Right lobe of liver (tissue), 4 donors: ENCODE results near the gene SLC17A9.

Source experiments
- POLR2A ChIP-seq: fragments of 450-650 bp; IDR thresholded peaks from one replicate; pipeline ENCODE4 v1.6.1; 2017; ENCODE audit warnings: antibody characterized with exemption, mild to moderate bottlenecking
- TF ChIP-seq, protein P1 (sequence below), 4 donors: fragments of 200-600 bp in 3 of 4; fragments of 450-650 bp in 1 of 4; IDR thresholded peaks; one replicate each; pipeline versions ENCODE4 v1.5.1 to v1.8.0; 2016 to 2022; ENCODE audit warnings: antibody characterized with exemption in 4 of 4, mild to moderate bottlenecking in 2 of 4
- donor health status: DM: no; HTN: no; CAD: no.
- donor health status: DM: no; HTN: no; CAD: no.
- donor health status: DM: no; HTN: yes; CAD: no.

DNA sequence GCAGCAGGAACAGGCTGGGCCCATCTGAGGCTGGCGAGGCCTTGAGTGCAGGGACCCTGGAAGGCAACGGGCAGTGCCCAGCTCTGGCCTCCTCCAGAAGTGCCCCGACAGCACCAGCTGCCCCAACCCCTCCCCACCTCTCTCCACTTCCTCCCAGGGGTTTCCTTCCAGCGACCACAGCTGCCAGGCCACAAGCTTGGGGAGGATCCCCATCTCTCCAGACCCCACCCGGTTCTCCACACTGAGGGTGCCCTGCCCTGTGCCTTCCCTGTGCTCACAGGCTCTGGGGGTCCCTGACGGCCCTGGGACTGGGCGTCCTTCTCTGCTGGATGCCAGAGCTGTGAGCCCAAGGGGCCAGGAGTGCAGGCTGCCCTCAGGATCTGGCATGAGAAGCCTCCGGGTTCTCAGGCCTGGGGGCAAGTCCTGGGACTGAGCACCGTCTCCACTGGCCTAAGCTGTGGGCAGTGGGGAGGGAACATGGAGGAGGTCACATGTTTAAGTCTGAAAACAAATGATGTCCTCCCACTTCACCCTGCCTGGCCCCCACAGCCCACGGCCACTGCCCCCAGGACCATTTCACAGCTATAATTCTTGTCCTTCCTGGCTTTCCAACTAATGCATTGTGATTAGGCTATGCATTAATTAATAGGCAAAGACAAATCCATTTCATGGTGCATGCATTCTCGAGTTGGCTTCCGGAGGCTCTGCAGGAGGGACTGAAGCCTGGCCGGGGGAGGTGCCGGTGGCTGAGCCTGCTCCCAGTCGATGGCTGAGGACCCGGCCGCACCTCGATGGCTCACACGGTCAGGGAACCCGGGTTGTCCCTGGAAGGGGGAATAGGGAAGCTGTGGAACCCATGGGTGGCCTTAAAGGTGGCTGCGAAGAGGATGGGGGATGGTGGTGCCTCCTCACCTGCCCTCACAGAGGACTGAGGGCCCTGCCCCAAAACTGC is 29.9 kb downstream of the SLC17A9 start:
- TF ChIP-seq, protein P1, sequence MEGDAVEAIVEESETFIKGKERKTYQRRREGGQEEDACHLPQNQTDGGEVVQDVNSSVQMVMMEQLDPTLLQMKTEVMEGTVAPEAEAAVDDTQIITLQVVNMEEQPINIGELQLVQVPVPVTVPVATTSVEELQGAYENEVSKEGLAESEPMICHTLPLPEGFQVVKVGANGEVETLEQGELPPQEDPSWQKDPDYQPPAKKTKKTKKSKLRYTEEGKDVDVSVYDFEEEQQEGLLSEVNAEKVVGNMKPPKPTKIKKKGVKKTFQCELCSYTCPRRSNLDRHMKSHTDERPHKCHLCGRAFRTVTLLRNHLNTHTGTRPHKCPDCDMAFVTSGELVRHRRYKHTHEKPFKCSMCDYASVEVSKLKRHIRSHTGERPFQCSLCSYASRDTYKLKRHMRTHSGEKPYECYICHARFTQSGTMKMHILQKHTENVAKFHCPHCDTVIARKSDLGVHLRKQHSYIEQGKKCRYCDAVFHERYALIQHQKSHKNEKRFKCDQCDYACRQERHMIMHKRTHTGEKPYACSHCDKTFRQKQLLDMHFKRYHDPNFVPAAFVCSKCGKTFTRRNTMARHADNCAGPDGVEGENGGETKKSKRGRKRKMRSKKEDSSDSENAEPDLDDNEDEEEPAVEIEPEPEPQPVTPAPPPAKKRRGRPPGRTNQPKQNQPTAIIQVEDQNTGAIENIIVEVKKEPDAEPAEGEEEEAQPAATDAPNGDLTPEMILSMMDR (IDR thresholded peaks at IDR 0.05), result no peak
- TF ChIP-seq POLR2A, result no peak
